ENCODE data around the gene KCNG4. TPM values are rescaled to one million over a fixed set of nuclear protein-coding genes. Genes with fewer than 3 reads are reported as not detected.

KCNG4 gene
- total and polyA plus RNA-seq, 10 of the 15 experiments (the other 5 are each of a cell fraction or from before 2014, with no cell fraction given) = not detected

GRCh38 chr16:84178146-84178765 is 61.6 kb downstream of the KCNG4 start:
- DNase-seq (ENCODE audit: low read depth, low spot score) = no peak
- WGBS (ENCODE audit: insufficient coverage, insufficient replicate concordance, low lambda C conversion rate, missing lambda C conversion rate) = 78% methylated on average over 15 of the region's 15 CpGs
- H3K9me3 ChIP-seq (replicated peaks; ENCODE audit: control insufficient read depth, insufficient read depth, low read length) = no peaks in the 10 kb centered on the region
- no peak overlapping the region for H3K9ac ChIP-seq (ENCODE audit: control insufficient read depth, insufficient read depth, low read length)
- SMC1A ChIA-PET (ENCODE audit: uncharacterized antibody, unreplicated experiment) = interaction anchor here (1.1 kb wide), 1 partner anchor 9 kb away, joined by 4 read pairs; the partner anchor contains the start of gene TAF1C
- no peaks in the 10 kb centered on the region for H4K20me1 ChIP-seq (ENCODE audit: control insufficient read depth, insufficient read depth)
- RAD21 ChIA-PET (ENCODE audit: unreplicated experiment) = interaction anchor here (0.9 kb wide), 1 partner anchor 92 kb away, joined by 3 read pairs; no protein-coding TSS in a partner anchor
- H3K4me2 ChIP-seq (ENCODE audit: control insufficient read depth, insufficient read depth) = no peak overlapping the region
- H3K27ac ChIP-seq (ENCODE audit: control insufficient read depth, insufficient read depth) = no peak overlapping the region
- intact Hi-C loops (cut with micrococcal nuclease; ENCODE audit: unreplicated experiment) = no loop called here
- no peak overlapping the region for H3K4me3 ChIP-seq
- POLR2A ChIA-PET = no interaction called here
- FAIRE-seq = no peak
- no peak overlapping the region for H2AFZ ChIP-seq (ENCODE audit: control insufficient read depth, low read depth, low read length)
- BruUV-seq (replicated peaks) = no TSS peak
- H3K27me3 ChIP-seq (replicated peaks in 1 of 2; ENCODE audit: control insufficient read depth in 2 of 2, insufficient read depth in 2 of 2, low read length in 1 of 2) = no peaks in the 10 kb centered on the region
- H3K4me1 ChIP-seq (ENCODE audit: control insufficient read depth, insufficient read depth, low read length) = peaks cover 13% of the 10 kb centered on the region
- ATAC-seq = no peak
- peaks cover 5 to 17% of the 10 kb centered on the region in 2 experiments; a peak in 3 of 4 replicates for H3K36me3 ChIP-seq (ENCODE audit: control insufficient read depth in 2 of 2, insufficient read depth in 2 of 2, low read length in 1 of 2)
- no peaks in the 10 kb centered on the region for H3K79me2 ChIP-seq (ENCODE audit: control insufficient read depth, insufficient read depth, low read length)
- CTCF ChIA-PET = interaction anchor here (4.7 to 7.1 kb wide), 2 partner anchors 8 to 92 kb away, joined by 30 to 82 read pairs; partner anchors contain the start of gene TAF1C
- in situ Hi-C loops (cut with MboI) = no loop called here
- TF ChIP-seq TBL1XR1 (IDR thresholded peaks at IDR 0.05; ENCODE audit: low read depth, low read length) (no peak), SP1 (IDR thresholded peaks at IDR 0.05; ENCODE audit: low read depth, low read length) (no peak), RELB (IDR thresholded peaks at IDR 0.05; ENCODE audit: low read depth) (no peak), ZBTB33 (IDR thresholded peaks at IDR 0.05) (no peak), SUPT20H (IDR thresholded peaks at IDR 0.05; ENCODE audit: borderline replicate concordance, control insufficient read depth, low read depth, low read length) (no peak)

All from GM12878 (cell line).